HL-60 (cell line): ENCODE measurements around the gene GALNT17.
"Not testable (repeated sequence)": the region's sequence is repeated elsewhere in the genome, so short reads cannot be mapped to it uniquely, and the experiment has no call there.

Source experiments
- DNase-seq, 2 experiments: peaks; one replicate each; pipeline ENCODE4 v3.0.0-alpha.2; 2010 to 2020; ENCODE audit warnings: low read depth in 1 of 2, low spot score in 1 of 2
- H3K27ac ChIP-seq: fragments of 250-450 bp; sonication (Bioruptor Pico); replicated peaks from 2 replicates; pipeline ENCODE4 v1.5.1; 2020; ENCODE audit warnings: mild to moderate bottlenecking, moderate library complexity
- H3K27me3 ChIP-seq: fragments of 250-450 bp; sonication (Bioruptor Pico); 2 replicates; pipeline ENCODE4 v1.5.1; 2021; ENCODE audit warnings: mild to moderate bottlenecking, moderate library complexity; ENCODE audit not compliant: insufficient read depth, poor library complexity, severe bottlenecking
- H3K4me3 ChIP-seq: replicated peaks from 2 replicates; pipeline ENCODE4 v1.5.1; 2011; ENCODE audit warnings: mild to moderate bottlenecking, control low read depth, low read length; ENCODE audit not compliant: insufficient read depth
- CTCF ChIP-seq: IDR thresholded peaks from one replicate; pipeline ENCODE4 v1.5.1; 2011; ENCODE audit warnings: low read length, control low read depth, inconsistent platforms; ENCODE audit not compliant: insufficient read depth
- GABPA ChIP-seq: IDR thresholded peaks from 2 replicates; pipeline ENCODE4 v1.6.1; 2012; ENCODE audit warnings: low read depth
- POLR2AphosphoS5 ChIP-seq: IDR thresholded peaks from 2 replicates; pipeline ENCODE4 v1.6.1; 2012; ENCODE audit warnings: low read depth
- REST ChIP-seq: IDR thresholded peaks from 2 replicates; pipeline ENCODE4 v1.6.1; 2012; ENCODE audit warnings: low read depth; ENCODE audit not compliant: insufficient replicate concordance
- SPI1 ChIP-seq: IDR thresholded peaks from 2 replicates; pipeline ENCODE4 v1.6.1; 2012; ENCODE audit warnings: low read depth, mild to moderate bottlenecking, borderline replicate concordance

GALNT17 gene

GRCh38 chr7:71255537-71256178 is 123.7 kb downstream of the GALNT17 start:
- no peak for DNase-seq
- no peaks in the 10 kb centered on the region for H3K27me3 ChIP-seq
- H3K27ac ChIP-seq = no peak overlapping the region
- no peak overlapping the region for H3K4me3 ChIP-seq
- TF ChIP-seq POLR2AphosphoS5 (no peak), REST (no peak)

- TF ChIP-seq GABPA = no peak
- TF ChIP-seq POLR2AphosphoS5 = no peak
- no peak for TF ChIP-seq CTCF
- TF ChIP-seq SPI1 = no peak
- no peak for TF ChIP-seq REST
- H3K4me3 ChIP-seq = no peak overlapping the region
- no peak for DNase-seq
- no peak overlapping the region for H3K27ac ChIP-seq
- no peaks in the 10 kb centered on the region for H3K27me3 ChIP-seq
Measured at GRCh38 chr7:71261066-71261465, 129.1 kb downstream of the GALNT17 start.

- H3K27ac ChIP-seq, DNase-seq, H3K27me3 ChIP-seq, H3K4me3 ChIP-seq: not testable (repeated sequence)
Measured at GRCh38 chr7:71262834-71263233, 130.9 kb downstream of the GALNT17 start.

GRCh38 chr7:71264005-71264404 is 132.1 kb downstream of the GALNT17 start:
- TF ChIP-seq POLR2AphosphoS5 (no peak), REST (no peak), GABPA (no peak), CTCF (no peak), SPI1 (no peak)
- Histone ChIP-seq H3K4me3 (no peak overlapping the region), H3K27me3 (no peaks in the 10 kb centered on the region), H3K27ac (no peak overlapping the region)
- no peak for DNase-seq
